Measurements from ENCODE around the gene ERCC6. TPM values are rescaled to one million over a fixed set of nuclear protein-coding genes. Genes with fewer than 3 reads are reported as not detected.

Gene ERCC6
- total RNA-seq, 1 experiment from 2014 or later = 64.4 TPM

DNA sequence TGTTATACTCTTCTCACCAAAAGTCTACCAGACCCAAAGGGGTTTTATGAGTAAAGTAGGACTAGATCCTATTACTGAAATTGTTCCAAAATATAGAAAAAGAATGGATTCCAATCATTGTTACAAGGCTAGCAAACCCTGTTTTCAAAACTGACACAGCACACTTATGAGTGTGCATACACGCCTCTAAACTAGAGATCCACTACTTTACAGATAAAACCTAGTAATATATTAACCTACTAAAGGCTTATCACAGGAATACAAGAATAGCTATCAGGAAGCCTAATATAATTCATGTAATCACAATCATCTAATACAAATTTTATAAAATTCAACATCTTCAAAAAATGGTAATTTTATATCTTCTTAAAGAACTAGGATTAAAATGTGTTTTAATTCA lies 52.2 kb downstream of the ERCC6 start:
- no peak for DNase-seq (ENCODE audit: unreplicated experiment)
- ChIA-PET CTCF (interaction anchor here (1.0 kb wide), 1 partner anchor 47 kb away, joined by 3 read pairs; no protein-coding TSS in a partner anchor), POLR2A (interaction anchor here (1.1 kb wide), 1 partner anchor 30 kb away, joined by 3 read pairs; no protein-coding TSS in a partner anchor)
- H3K27me3 Mint-ChIP-seq (ENCODE audit: insufficient read depth, unreplicated experiment) = no peaks in the 10 kb centered on the region
- intact Hi-C loops (cut with micrococcal nuclease) = no loop called here
- no peak overlapping the region for H3K4me3 Mint-ChIP-seq (ENCODE audit: unreplicated experiment)
- TF ChIP-seq, protein P1, sequence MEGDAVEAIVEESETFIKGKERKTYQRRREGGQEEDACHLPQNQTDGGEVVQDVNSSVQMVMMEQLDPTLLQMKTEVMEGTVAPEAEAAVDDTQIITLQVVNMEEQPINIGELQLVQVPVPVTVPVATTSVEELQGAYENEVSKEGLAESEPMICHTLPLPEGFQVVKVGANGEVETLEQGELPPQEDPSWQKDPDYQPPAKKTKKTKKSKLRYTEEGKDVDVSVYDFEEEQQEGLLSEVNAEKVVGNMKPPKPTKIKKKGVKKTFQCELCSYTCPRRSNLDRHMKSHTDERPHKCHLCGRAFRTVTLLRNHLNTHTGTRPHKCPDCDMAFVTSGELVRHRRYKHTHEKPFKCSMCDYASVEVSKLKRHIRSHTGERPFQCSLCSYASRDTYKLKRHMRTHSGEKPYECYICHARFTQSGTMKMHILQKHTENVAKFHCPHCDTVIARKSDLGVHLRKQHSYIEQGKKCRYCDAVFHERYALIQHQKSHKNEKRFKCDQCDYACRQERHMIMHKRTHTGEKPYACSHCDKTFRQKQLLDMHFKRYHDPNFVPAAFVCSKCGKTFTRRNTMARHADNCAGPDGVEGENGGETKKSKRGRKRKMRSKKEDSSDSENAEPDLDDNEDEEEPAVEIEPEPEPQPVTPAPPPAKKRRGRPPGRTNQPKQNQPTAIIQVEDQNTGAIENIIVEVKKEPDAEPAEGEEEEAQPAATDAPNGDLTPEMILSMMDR (IDR thresholded peaks at IDR 0.05; ENCODE audit: unreplicated experiment) = no peak
- peaks cover 48% of the 10 kb centered on the region for H3K36me3 Mint-ChIP-seq (ENCODE audit: insufficient read depth, unreplicated experiment)
- H3K9me3 Mint-ChIP-seq (ENCODE audit: unreplicated experiment) = no peaks in the 10 kb centered on the region
- no TSS peak for BruUV-seq (replicated peaks)
- H3K27ac Mint-ChIP-seq (ENCODE audit: low read depth, unreplicated experiment) = no peak overlapping the region
- peaks cover 6% of the 10 kb centered on the region for H3K4me1 Mint-ChIP-seq (ENCODE audit: insufficient read depth, unreplicated experiment)

DNA sequence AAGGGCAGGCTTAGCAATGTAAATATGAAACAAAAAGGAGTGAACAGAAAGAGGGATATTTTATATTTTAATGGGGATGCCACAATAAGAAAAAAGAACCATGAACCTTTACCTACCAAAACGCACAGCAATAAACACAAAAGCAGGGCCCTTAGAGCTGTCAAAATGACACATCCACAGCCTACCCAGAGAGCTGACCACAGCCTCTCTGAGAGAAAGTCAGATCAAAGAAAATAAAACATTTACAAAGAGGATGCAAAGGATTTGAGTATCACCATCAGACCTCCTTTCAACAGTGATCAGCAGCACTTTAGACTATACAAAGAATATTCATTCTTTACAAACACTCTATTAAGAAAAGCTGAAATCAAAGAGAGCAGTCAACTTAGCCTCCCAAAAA lies 52.9 kb downstream of the ERCC6 start:
- Mint-ChIP-seq H3K9me3 (ENCODE audit: unreplicated experiment) (no peaks in the 10 kb centered on the region), H3K4me1 (ENCODE audit: insufficient read depth, unreplicated experiment) (peaks cover 6% of the 10 kb centered on the region), H3K27ac (ENCODE audit: low read depth, unreplicated experiment) (no peak overlapping the region), H3K4me3 (ENCODE audit: unreplicated experiment) (no peak overlapping the region), H3K27me3 (ENCODE audit: insufficient read depth, unreplicated experiment) (no peaks in the 10 kb centered on the region), H3K36me3 (ENCODE audit: insufficient read depth, unreplicated experiment) (peaks cover 56% of the 10 kb centered on the region)
- DNase-seq (ENCODE audit: unreplicated experiment) = no peak
- BruUV-seq (replicated peaks) = no TSS peak
- intact Hi-C loops (cut with micrococcal nuclease) = no loop called here
- CTCF ChIA-PET = interaction anchor here (0.6 to 1.7 kb wide), 4 partner anchors 31 to 362 kb away, joined by 3 to 7 read pairs (median 3); no protein-coding TSS in a partner anchor
- TF ChIP-seq, protein P1 (IDR thresholded peaks at IDR 0.05; ENCODE audit: unreplicated experiment) = no peak
- POLR2A ChIA-PET = no interaction called here

DNA sequence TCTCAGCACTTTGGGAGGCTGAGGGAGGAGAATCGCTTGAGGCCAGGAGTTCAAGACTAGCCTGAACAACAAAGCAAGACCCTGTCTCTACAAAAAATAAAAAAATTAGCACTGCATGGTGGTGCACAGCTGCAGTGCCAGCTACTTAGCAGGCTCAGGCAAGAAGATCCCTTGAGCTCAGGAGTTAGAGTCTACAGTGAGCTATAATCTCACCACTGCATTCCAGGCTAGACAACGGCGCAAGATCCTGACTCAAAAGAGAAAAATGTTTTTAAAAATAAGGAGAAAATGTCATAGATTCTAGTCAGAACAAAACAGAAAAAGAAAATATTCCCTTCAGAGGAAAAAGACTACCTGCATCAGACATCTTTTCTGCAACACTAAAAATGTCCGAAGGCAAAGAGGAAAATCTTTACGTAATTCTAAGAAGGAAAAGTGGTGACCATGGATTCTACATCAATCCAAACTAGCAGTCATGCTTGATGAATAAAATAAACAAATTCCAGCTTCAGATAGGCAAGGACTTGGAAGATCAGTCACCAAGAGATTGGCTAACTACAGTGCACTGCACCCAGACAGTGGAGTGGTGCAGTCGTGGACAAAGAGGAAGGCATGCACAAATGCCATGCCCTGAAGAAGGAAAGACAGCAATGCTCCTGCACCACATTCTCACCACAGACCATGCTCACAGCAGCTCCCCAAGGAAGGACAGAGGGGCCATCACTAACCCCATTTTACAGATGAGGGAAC lies 54.3 kb downstream of the ERCC6 start:
- intact Hi-C loops (cut with micrococcal nuclease) = no loop called here
- peaks cover 6% of the 10 kb centered on the region for H3K4me1 Mint-ChIP-seq (ENCODE audit: insufficient read depth, unreplicated experiment)
- CTCF ChIA-PET = interaction anchor here (1.7 kb wide), 1 partner anchor 77 kb away, joined by 7 read pairs; no protein-coding TSS in a partner anchor
- H3K27me3 Mint-ChIP-seq (ENCODE audit: insufficient read depth, unreplicated experiment) = no peaks in the 10 kb centered on the region
- no peak overlapping the region for H3K27ac Mint-ChIP-seq (ENCODE audit: low read depth, unreplicated experiment)
- TF ChIP-seq, protein P1 (IDR thresholded peaks at IDR 0.05; ENCODE audit: unreplicated experiment) = no peak
- POLR2A ChIA-PET = interaction anchor here (0.7 kb wide), 1 partner anchor 31 kb away, joined by 4 read pairs; no protein-coding TSS in a partner anchor
- no peaks in the 10 kb centered on the region for H3K9me3 Mint-ChIP-seq (ENCODE audit: unreplicated experiment)
- H3K36me3 Mint-ChIP-seq (ENCODE audit: insufficient read depth, unreplicated experiment) = peaks cover 67% of the 10 kb centered on the region
- no peak for DNase-seq (ENCODE audit: unreplicated experiment)
- no peak overlapping the region for H3K4me3 Mint-ChIP-seq (ENCODE audit: unreplicated experiment)
- no TSS peak for BruUV-seq (replicated peaks)

DNA sequence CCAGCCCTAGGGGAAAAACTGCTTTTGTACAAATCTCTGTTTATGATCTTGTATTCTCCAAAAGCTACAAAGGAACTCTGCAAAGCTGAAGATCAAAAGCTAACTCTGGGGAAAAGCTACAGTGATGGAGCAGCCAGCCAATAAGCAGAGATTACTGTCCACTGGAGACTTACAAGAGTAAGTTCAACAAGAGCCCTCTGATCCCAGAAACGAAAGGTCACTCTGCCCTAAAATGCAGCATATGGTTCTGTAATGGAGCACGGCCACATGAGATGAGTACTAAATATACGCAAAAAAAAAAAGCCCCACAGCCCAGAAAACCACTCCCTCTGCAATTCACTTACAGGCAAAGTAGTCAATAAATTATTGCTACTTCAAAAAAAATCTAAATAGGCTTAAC lies 60.1 kb downstream of the ERCC6 start:
- CTCF ChIA-PET = interaction anchor here (0.9 to 1.6 kb wide), 3 partner anchors 33 to 71 kb away, joined by 3 to 5 read pairs (median 4); no protein-coding TSS in a partner anchor
- Mint-ChIP-seq H3K27me3 (ENCODE audit: insufficient read depth, unreplicated experiment) (no peaks in the 10 kb centered on the region), H3K4me3 (ENCODE audit: unreplicated experiment) (no peak overlapping the region), H3K36me3 (ENCODE audit: insufficient read depth, unreplicated experiment) (peaks cover 95% of the 10 kb centered on the region), H3K27ac (ENCODE audit: low read depth, unreplicated experiment) (no peak overlapping the region), H3K9me3 (ENCODE audit: unreplicated experiment) (no peaks in the 10 kb centered on the region), H3K4me1 (ENCODE audit: insufficient read depth, unreplicated experiment) (no peaks in the 10 kb centered on the region)
- POLR2A ChIA-PET = no interaction called here
- BruUV-seq (replicated peaks) = no TSS peak
- TF ChIP-seq, protein P1 (IDR thresholded peaks at IDR 0.05; ENCODE audit: unreplicated experiment) = no peak
- DNase-seq (ENCODE audit: unreplicated experiment) = no peak
- intact Hi-C loops (cut with micrococcal nuclease) = no loop called here
